IMR-90 (cell line): ENCODE results near the gene PRKN.

Experiments used
- BHLHE40 ChIP-seq: fragments of 150-350 bp; IDR thresholded peaks from 2 replicates; pipeline ENCODE4 v1.6.1; 2016; ENCODE audit warnings: mild to moderate bottlenecking, low read depth, low read length
- ELK1 ChIP-seq: fragments of 150-350 bp; IDR thresholded peaks from 2 replicates; pipeline ENCODE4 v1.6.1; 2016; ENCODE audit warnings: low read depth, mild to moderate bottlenecking, low read length, moderate library complexity, borderline replicate concordance
- FOS ChIP-seq: fragments of 150-350 bp; IDR thresholded peaks from 2 replicates; pipeline ENCODE4 v1.6.1; 2016; ENCODE audit warnings: low read depth, low read length
- MXI1 ChIP-seq: IDR thresholded peaks from 2 replicates; pipeline ENCODE4 v1.6.1; 2012; ENCODE audit warnings: low read depth, mild to moderate bottlenecking, low read length, moderate library complexity, borderline replicate concordance
- POLR2A ChIP-seq: IDR thresholded peaks from 2 replicates; pipeline ENCODE4 v1.6.1; 2012; ENCODE audit warnings: mild to moderate bottlenecking, low read depth, low read length
- RAD21 ChIP-seq: IDR thresholded peaks from 2 replicates; pipeline ENCODE4 v1.6.1; 2012; ENCODE audit warnings: low read length, improper control_type of control experiment
- RCOR1 ChIP-seq: IDR thresholded peaks from 2 replicates; pipeline ENCODE4 v1.6.1; 2012; ENCODE audit warnings: mild to moderate bottlenecking, low read length, improper control_type of control experiment; ENCODE audit not compliant: insufficient replicate concordance
- RFX5 ChIP-seq: IDR thresholded peaks from 2 replicates; pipeline ENCODE4 v1.8.0; 2012; ENCODE audit warnings: low read depth, mild to moderate bottlenecking, low read length, moderate library complexity
- SMC3 ChIP-seq: fragments of 150-350 bp; IDR thresholded peaks from 2 replicates; pipeline ENCODE4 v1.6.1; 2016; ENCODE audit warnings: low read depth, mild to moderate bottlenecking, antibody characterized with exemption, low read length, moderate library complexity
- USF2 ChIP-seq: fragments of 150-350 bp; IDR thresholded peaks from 2 replicates; pipeline ENCODE4 v1.6.1; 2017; ENCODE audit warnings: mild to moderate bottlenecking, antibody characterized with exemption, low read length, low read depth
- TF ChIP-seq, protein P1 (sequence below): conservative IDR thresholded peaks from 2 replicates; pipeline ENCODE4 v1.5.1; 2012; ENCODE audit warnings: mild to moderate bottlenecking, low read depth, low read length, improper control_type of control experiment

DNA sequence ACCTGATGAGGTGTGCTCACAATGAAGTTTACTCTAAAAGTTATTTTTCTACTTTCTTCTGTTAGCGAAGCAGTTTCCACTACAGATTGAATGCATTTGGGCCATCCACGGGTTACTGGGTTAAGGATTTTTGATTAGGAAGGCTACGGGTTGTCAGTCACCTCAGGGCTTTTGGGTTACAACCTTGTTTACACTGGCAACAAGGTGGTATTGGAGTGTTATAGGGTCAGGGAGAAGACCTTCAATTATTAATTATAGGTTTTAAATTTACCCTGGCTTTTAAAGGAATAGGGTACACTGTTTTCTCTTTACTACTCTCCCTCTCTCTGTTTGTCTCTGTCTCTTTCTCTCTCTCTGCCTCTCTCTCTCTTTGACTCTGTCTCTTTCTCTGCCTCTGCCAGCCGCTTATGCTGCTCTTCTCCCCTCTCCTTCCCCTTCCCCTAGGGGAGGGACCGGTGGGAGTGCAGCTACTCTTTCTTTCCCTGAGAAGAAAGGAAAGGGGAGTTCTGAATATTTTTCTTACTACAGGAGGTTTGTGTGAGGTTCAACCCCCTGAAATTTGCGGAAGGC is 1413.5 kb downstream of the PRKN start:
- TF ChIP-seq, protein P1, sequence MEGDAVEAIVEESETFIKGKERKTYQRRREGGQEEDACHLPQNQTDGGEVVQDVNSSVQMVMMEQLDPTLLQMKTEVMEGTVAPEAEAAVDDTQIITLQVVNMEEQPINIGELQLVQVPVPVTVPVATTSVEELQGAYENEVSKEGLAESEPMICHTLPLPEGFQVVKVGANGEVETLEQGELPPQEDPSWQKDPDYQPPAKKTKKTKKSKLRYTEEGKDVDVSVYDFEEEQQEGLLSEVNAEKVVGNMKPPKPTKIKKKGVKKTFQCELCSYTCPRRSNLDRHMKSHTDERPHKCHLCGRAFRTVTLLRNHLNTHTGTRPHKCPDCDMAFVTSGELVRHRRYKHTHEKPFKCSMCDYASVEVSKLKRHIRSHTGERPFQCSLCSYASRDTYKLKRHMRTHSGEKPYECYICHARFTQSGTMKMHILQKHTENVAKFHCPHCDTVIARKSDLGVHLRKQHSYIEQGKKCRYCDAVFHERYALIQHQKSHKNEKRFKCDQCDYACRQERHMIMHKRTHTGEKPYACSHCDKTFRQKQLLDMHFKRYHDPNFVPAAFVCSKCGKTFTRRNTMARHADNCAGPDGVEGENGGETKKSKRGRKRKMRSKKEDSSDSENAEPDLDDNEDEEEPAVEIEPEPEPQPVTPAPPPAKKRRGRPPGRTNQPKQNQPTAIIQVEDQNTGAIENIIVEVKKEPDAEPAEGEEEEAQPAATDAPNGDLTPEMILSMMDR: no peak
- TF ChIP-seq BHLHE40 (no peak), FOS (no peak), ELK1 (no peak), POLR2A (no peak), SMC3 (no peak), USF2 (no peak), MXI1 (no peak), RAD21 (no peak), RFX5 (no peak), RCOR1 (no peak)
